Measurements from ENCODE around the gene CD2AP. TPM values are rescaled to one million over a fixed set of nuclear protein-coding genes. Genes with fewer than 3 reads are reported as not detected.

CD2AP gene
- total RNA-seq, 4 donors from 2014 or later: 23.4 to 33.9 (median 30.4) TPM

DNA sequence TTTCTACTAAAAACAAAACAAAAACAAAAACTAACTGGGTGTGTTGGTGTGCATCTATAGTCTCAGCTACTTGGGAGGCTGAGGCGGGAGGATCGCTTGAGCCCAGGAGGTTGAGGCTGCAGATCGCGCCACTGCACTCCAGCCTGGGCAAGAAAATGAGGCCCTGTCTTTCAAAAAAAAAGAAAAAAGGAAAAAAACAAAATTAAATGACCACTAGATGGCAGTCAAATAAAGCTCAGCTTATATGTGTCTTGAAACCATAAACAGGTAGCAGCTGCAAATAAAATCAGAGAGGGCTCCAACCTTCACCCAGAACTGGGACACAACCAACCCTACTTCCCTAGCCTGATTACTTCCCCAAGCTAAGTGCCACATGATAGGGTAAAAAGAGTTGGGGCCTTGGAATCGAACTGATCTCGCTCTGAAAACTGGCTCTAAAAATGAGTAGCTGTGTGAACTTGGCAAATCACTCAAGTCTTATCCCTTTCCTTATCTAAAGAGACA lies 153.7 kb downstream of the CD2AP start:
- Histone ChIP-seq H3K27me3 (no peaks in the 10 kb centered on the region), H3K9me3 (no peaks in the 10 kb centered on the region), H3K4me1 (peaks cover 0 to 10% (median 6%) of the 10 kb centered on the region in 3 donors), H3K36me3 (no peaks in the 10 kb centered on the region), H3K27ac (no peak overlapping the region), H3K4me3 (no peak overlapping the region)
- intact Hi-C loops (cut with DNase I): loop anchor here (5.0 kb wide), 1 partner anchor 106 kb away; no protein-coding TSS in a partner anchor
- DNase-seq: no peak
- WGBS, 2 donors: 42% methylated on average over 6 of the region's 6 CpGs
- TF ChIP-seq, protein P1, sequence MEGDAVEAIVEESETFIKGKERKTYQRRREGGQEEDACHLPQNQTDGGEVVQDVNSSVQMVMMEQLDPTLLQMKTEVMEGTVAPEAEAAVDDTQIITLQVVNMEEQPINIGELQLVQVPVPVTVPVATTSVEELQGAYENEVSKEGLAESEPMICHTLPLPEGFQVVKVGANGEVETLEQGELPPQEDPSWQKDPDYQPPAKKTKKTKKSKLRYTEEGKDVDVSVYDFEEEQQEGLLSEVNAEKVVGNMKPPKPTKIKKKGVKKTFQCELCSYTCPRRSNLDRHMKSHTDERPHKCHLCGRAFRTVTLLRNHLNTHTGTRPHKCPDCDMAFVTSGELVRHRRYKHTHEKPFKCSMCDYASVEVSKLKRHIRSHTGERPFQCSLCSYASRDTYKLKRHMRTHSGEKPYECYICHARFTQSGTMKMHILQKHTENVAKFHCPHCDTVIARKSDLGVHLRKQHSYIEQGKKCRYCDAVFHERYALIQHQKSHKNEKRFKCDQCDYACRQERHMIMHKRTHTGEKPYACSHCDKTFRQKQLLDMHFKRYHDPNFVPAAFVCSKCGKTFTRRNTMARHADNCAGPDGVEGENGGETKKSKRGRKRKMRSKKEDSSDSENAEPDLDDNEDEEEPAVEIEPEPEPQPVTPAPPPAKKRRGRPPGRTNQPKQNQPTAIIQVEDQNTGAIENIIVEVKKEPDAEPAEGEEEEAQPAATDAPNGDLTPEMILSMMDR (IDR thresholded peaks at IDR 0.05): peak; percentile 47 to 70 (median 59)
- no peak for TF ChIP-seq POLR2A (IDR thresholded peaks at IDR 0.05)

DNA sequence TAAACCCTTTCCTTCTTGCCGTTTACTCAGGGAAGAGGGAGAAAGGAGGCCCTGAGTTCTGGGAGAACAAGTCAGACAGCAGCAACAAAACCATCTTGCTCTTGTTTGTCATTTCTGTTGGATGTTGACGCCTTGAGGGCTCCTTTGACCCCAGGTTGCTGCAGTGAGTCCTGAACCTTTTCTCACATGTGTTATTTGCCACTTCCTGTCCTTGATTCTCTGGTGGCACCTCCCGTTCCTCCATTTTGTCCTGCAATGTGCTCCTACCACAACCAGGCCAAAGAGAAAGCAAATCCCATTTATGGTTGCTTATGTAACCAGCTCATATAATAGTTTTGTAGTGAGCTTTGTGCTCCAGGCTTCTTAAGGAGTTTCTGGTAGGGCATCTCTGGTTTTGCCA lies 154.2 kb downstream of the CD2AP start:
- H3K9me3 ChIP-seq: no peaks in the 10 kb centered on the region
- H3K27ac ChIP-seq: no peak overlapping the region
- peaks cover 0 to 10% (median 6%) of the 10 kb centered on the region in 3 donors for H3K4me1 ChIP-seq
- H3K27me3 ChIP-seq: no peaks in the 10 kb centered on the region
- H3K4me3 ChIP-seq: no peak overlapping the region
- TF ChIP-seq, protein P1 (IDR thresholded peaks at IDR 0.05): no peak
- no peak for DNase-seq
- intact Hi-C loops (cut with DNase I): loop anchor here (5.0 kb wide), 1 partner anchor 106 kb away; no protein-coding TSS in a partner anchor
- H3K36me3 ChIP-seq: no peaks in the 10 kb centered on the region
- 19 to 45% methylated on average over 3 of the region's 3 CpGs for WGBS, 2 donors

DNA sequence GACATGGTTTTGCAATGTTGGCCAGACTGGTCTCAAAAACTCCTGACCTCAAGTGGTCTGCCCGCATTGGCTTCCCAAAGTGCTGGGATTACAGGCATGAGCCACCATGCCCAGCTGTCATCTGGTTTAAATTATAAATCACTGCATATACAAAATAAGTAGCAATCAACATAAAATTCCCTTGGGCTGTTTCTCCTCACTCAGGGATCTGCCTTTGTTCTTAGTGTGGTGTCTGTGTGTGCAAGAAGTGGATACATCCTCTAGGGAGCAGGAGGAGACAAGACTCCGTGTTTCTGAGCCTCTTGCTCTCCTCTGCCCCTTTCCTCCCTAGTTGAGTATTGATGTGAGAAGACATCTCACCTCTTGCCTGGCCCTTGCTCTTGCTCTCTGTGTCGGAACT lies 155.6 kb downstream of the CD2AP start:
- Histone ChIP-seq H3K9me3 (no peaks in the 10 kb centered on the region), H3K4me3 (no peak overlapping the region), H3K36me3 (no peaks in the 10 kb centered on the region), H3K27ac (no peak overlapping the region), H3K27me3 (no peaks in the 10 kb centered on the region), H3K4me1 (peaks cover 0 to 10% (median 6%) of the 10 kb centered on the region in 3 donors)
- intact Hi-C loops (cut with DNase I): loop anchor here (5.0 kb wide), 1 partner anchor 104 kb away; no protein-coding TSS in a partner anchor
- TF ChIP-seq, protein P1 (IDR thresholded peaks at IDR 0.05): peak in 3 of 6 experiments; percentile 5 to 52 (median 21)
- TF ChIP-seq POLR2A (IDR thresholded peaks at IDR 0.05): no peak
- 53 to 57% methylated on average over 3 of the region's 3 CpGs for WGBS, 2 donors
- no peak for DNase-seq

DNA sequence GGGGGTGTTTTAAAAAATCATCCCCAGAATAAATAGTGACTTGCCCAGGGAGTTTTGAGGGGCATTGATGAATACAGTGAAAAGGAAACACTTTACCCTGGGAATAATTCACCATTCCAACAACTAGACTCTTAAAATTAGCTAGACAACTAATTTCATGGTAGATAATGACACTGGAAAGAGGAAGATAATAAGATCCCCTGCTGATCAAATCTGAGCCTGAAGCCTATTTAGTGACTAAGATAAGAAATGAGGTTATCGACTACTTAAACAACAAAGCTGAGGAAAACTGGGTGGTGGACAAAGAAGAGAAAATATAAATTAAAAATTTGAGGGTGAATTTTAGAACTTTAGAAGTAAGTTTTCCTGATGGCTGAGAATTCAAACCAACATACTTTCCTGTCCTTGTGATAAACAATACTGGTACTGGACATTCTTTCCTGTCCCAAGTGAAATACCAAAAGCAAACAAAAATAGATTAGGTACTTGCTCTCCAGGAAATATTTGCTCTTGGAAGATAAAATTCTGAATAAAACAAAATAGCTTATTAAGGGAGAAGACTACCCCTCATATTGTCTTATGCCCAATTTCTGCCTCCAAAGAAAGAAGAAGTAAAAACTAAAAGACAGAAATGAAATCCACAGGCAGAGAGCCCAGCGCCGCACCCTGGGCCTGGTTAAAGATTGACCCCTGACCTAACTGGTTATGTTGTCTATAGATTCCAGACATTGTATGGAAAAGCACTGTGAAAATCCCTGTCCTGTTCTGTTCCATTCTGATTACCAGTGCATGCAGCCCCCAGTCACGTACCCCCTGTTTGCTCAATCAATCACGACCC lies 156.8 kb downstream of the CD2AP start:
- Histone ChIP-seq H3K27ac (no peak overlapping the region), H3K36me3 (no peaks in the 10 kb centered on the region), H3K4me1 (peaks cover 0 to 10% (median 6%) of the 10 kb centered on the region in 3 donors), H3K9me3 (no peaks in the 10 kb centered on the region), H3K4me3 (no peak overlapping the region), H3K27me3 (no peaks in the 10 kb centered on the region)
- 89 to 94% methylated on average over 5 of the region's 5 CpGs for WGBS, 2 donors
- no peak for DNase-seq
- intact Hi-C loops (cut with DNase I): loop anchor here (5.0 kb wide), 1 partner anchor 103 kb away; no protein-coding TSS in a partner anchor
- no peak for TF ChIP-seq POLR2A (IDR thresholded peaks at IDR 0.05)
- TF ChIP-seq, protein P1 (IDR thresholded peaks at IDR 0.05): no peak

DNA sequence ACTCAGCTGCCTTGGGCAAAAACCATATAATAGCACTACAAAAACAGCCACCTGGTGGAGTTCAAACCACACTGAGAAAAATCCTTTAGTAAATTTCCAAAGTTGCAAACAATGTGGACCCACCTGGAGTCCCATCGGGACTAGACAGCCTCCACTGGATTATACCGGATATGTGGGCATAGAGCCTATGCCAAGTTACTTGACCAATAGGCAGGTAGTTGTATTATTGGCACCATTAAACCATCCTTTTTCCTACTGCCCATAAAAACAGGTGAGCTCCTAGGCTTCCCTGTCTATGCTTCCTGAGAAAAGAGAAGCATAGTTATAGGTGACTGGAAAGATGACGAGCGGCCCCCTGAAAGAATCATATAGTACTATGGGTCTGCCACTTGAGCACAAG lies 169.1 kb downstream of the CD2AP start:
- H3K9me3 ChIP-seq: no peaks in the 10 kb centered on the region
- H3K27ac ChIP-seq: no peak overlapping the region
- no peak for DNase-seq
- no peak overlapping the region for H3K4me3 ChIP-seq
- intact Hi-C loops (cut with DNase I): no loop called here
- WGBS, 2 donors: 58 to 62% methylated on average over 4 of the region's 4 CpGs
- H3K4me1 ChIP-seq: peaks cover 0 to 18% (median 0%) of the 10 kb centered on the region in 3 donors
- no peak for TF ChIP-seq POLR2A (IDR thresholded peaks at IDR 0.05)
- TF ChIP-seq, protein P1 (IDR thresholded peaks at IDR 0.05): no peak
- no peaks in the 10 kb centered on the region for H3K36me3 ChIP-seq
- H3K27me3 ChIP-seq: no peaks in the 10 kb centered on the region
